Fibroblast of lung (primary cell): ENCODE measurements around the gene PDZD7. TPM values are rescaled to one million over a fixed set of nuclear protein-coding genes. Genes with fewer than 3 reads are reported as not detected.

Experiments
- DNase-seq, 2 donors: peaks; one replicate each; pipeline versions ENCODE4 v3.0.0 to v3.0.0-alpha.2; 2010; ENCODE audit warnings: low read depth in 2 of 2
- H2AFZ ChIP-seq: 2 replicates; pipeline ENCODE4 v1.5.1; 2012; ENCODE audit warnings: low read length, control low read depth, inconsistent platforms
- H3K27ac ChIP-seq: 2 replicates; pipeline ENCODE4 v1.5.1; 2011; ENCODE audit warnings: low read length, control low read depth; ENCODE audit not compliant: insufficient read depth
- H3K27me3 ChIP-seq: 2 replicates; pipeline ENCODE4 v1.5.1; 2011; ENCODE audit warnings: mild to moderate bottlenecking, low read length; ENCODE audit not compliant: control insufficient read depth, insufficient read depth
- H3K36me3 ChIP-seq: 2 replicates; pipeline ENCODE4 v1.5.1; 2011; ENCODE audit warnings: low read length; ENCODE audit not compliant: control insufficient read depth, insufficient read depth
- H3K4me1 ChIP-seq: 2 replicates; pipeline ENCODE4 v1.5.1; 2011; ENCODE audit warnings: low read length; ENCODE audit not compliant: control insufficient read depth, insufficient read depth; ENCODE audit errors: extremely low read depth
- H3K4me2 ChIP-seq: 2 replicates; pipeline ENCODE4 v1.5.1; 2011; ENCODE audit warnings: low read length, control low read depth; ENCODE audit not compliant: insufficient read depth; ENCODE audit errors: extremely low read depth
- H3K4me3 ChIP-seq, 4 experiments: fragments of 200-600 bp in 1 of 4; sonication (generic) in 1 of 4; replicated peaks in 1 of 4; 2 replicates each; pipeline ENCODE4 v1.5.1; 2011 to 2016; ENCODE audit warnings: low read length in 4 of 4, low read depth in 3 of 4, mild to moderate bottlenecking in 3 of 4, control low read depth in 2 of 4, inconsistent platforms in 1 of 4, mixed read lengths in 1 of 4; ENCODE audit not compliant: insufficient read depth in 1 of 4; ENCODE audit errors: control extremely low read depth in 1 of 4
- H3K79me2 ChIP-seq: 2 replicates; pipeline ENCODE4 v1.5.1; 2012; ENCODE audit warnings: mild to moderate bottlenecking, low read length, inconsistent platforms; ENCODE audit not compliant: control insufficient read depth, insufficient read depth
- H3K9ac ChIP-seq: 2 replicates; pipeline ENCODE4 v1.5.1; 2011; ENCODE audit warnings: mild to moderate bottlenecking, low read length, control low read depth; ENCODE audit not compliant: insufficient read depth
- H3K9me3 ChIP-seq: 2 replicates; pipeline ENCODE4 v1.5.1; 2012; ENCODE audit warnings: low read depth, low read length; ENCODE audit not compliant: control insufficient read depth, insufficient read depth
- H4K20me1 ChIP-seq: 2 replicates; pipeline ENCODE4 v1.5.1; 2011; ENCODE audit warnings: low read length; ENCODE audit not compliant: control insufficient read depth, insufficient read depth; ENCODE audit errors: extremely low read depth
- EZH2 ChIP-seq: IDR thresholded peaks from 2 replicates; pipeline ENCODE4 v1.5.1; 2012; ENCODE audit warnings: low read length, control low read depth, mild to moderate bottlenecking; ENCODE audit errors: missing control alignments
- polyA plus RNA-seq, 2 donors: library from polyadenylated mRNA; depleted of rRNA in 1 of 2; stranded (reverse) in 1 of 2; unstranded in 1 of 2; fragments of >200 nt; gene quantifications; 2 replicates each; pipeline ENCODE4 v1.2.1, GENCODE V29; 2011 to 2012; ENCODE audit warnings: missing spikeins in 1 of 2
- total RNA-seq: library from RNA; depleted of rRNA; stranded (reverse); fragments of >200 nt; gene quantifications from 2 replicates; pipeline ENCODE4 v1.2.1, GENCODE V29; 2014
- TF ChIP-seq, protein P1 (sequence below), 2 donors: IDR thresholded peaks in 1 of 2; conservative IDR thresholded peaks in 1 of 2; 1 replicate in 1 of 2; 2 replicates in 1 of 2; pipeline ENCODE4 v1.5.1; 2011 to 2012; ENCODE audit warnings: low read length in 2 of 2, control low read depth in 1 of 2, inconsistent platforms in 1 of 2, low read depth in 1 of 2, mild to moderate bottlenecking in 1 of 2

The PDZD7 gene
- total and polyA plus RNA-seq, 2 donors (not counting 1 experiment from before 2014, with no cell fraction given) = 0.42 to 1.3 TPM

DNA sequence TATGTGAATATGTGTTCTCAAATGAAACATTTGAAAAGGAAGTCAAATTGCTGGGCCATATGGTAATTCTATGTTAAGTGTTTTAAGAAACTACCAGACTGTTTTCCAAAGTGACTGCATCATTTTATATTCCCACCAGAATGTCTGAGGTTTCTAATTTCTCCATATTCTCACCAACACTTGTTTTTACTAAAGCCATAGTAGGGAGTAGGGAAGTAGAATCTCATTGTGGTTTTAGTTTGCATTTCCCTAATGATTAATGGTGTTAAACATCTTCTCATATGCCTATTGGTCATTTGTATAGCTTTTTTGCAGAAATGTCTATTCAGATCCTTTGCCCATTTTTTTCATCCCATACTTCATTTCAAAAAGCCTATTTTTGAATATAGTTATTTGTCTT is 70.7 kb downstream of the PDZD7 start:
- no peak for DNase-seq
- no peak for TF ChIP-seq EZH2
- TF ChIP-seq, protein P1, sequence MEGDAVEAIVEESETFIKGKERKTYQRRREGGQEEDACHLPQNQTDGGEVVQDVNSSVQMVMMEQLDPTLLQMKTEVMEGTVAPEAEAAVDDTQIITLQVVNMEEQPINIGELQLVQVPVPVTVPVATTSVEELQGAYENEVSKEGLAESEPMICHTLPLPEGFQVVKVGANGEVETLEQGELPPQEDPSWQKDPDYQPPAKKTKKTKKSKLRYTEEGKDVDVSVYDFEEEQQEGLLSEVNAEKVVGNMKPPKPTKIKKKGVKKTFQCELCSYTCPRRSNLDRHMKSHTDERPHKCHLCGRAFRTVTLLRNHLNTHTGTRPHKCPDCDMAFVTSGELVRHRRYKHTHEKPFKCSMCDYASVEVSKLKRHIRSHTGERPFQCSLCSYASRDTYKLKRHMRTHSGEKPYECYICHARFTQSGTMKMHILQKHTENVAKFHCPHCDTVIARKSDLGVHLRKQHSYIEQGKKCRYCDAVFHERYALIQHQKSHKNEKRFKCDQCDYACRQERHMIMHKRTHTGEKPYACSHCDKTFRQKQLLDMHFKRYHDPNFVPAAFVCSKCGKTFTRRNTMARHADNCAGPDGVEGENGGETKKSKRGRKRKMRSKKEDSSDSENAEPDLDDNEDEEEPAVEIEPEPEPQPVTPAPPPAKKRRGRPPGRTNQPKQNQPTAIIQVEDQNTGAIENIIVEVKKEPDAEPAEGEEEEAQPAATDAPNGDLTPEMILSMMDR (conservative IDR thresholded peaks at IDR 0.05 in 1 of 2, IDR thresholded peaks at IDR 0.05 in 1 of 2; ENCODE audit: low read depth in 1 of 2, low read length in 2 of 2) = no peak
- no peak overlapping the region for H3K4me2 ChIP-seq
- no peak overlapping the region for H3K27ac ChIP-seq
- no peak overlapping the region for H3K9ac ChIP-seq
- H3K27me3 ChIP-seq = no peaks in the 10 kb centered on the region
- peaks cover 5% of the 10 kb centered on the region for H3K36me3 ChIP-seq
- H3K79me2 ChIP-seq = no peaks in the 10 kb centered on the region
- H3K4me3 ChIP-seq = no peak overlapping the region
- no peaks in the 10 kb centered on the region for H3K9me3 ChIP-seq
- no peak overlapping the region for H2AFZ ChIP-seq
- H3K4me1 ChIP-seq = no peaks in the 10 kb centered on the region
- no peaks in the 10 kb centered on the region for H4K20me1 ChIP-seq

Other genes with a start within 250 kb of the PDZD7 start
- 32.5 and 34.9 TPM in 2 replicates for gene SLF2, start 118.2 kb downstream of the PDZD7 start, total RNA-seq
- 11.1 and 16.6 TPM in 2 replicates for gene SLF2, start 118.2 kb downstream of the PDZD7 start, polyA plus RNA-seq
- 0.51 and 1.8 TPM in 2 replicates for gene SEMA4G, start 61.6 kb downstream of the PDZD7 start, total RNA-seq
- gene SEMA4G, start 61.6 kb downstream of the PDZD7 start, polyA plus RNA-seq = 3.2 and 3.5 TPM in 2 replicates
- gene MRPL43, start 43.6 kb downstream of the PDZD7 start, total RNA-seq = 54.4 and 61.4 TPM in 2 replicates
- 62.1 and 87.5 TPM in 2 replicates for gene MRPL43, start 43.6 kb downstream of the PDZD7 start, polyA plus RNA-seq
- 6.1 and 8.0 TPM in 2 replicates for gene TWNK, start 43.6 kb downstream of the PDZD7 start, total RNA-seq
- gene TWNK, start 43.6 kb downstream of the PDZD7 start, polyA plus RNA-seq = 3.8 and 6.7 TPM in 2 replicates
- 120 and 129 TPM in 2 replicates for gene LZTS2, start 31.3 kb downstream of the PDZD7 start, total RNA-seq
- gene LZTS2, start 31.3 kb downstream of the PDZD7 start, polyA plus RNA-seq = 33.2 and 34.7 TPM in 2 replicates
- 39.3 and 55.0 TPM in 2 replicates for gene SFXN3, start 105 bp upstream of the PDZD7 start, total RNA-seq
- 79.3 and 90.9 TPM in 2 replicates for gene SFXN3, start 105 bp upstream of the PDZD7 start, polyA plus RNA-seq
- gene KAZALD1, start 30.9 kb upstream of the PDZD7 start, total RNA-seq = 14.4 and 19.8 TPM in 2 replicates
- 4.6 and 15.3 TPM in 2 replicates for gene KAZALD1, start 30.9 kb upstream of the PDZD7 start, polyA plus RNA-seq
- not detected in 2 replicates for gene TLX1, start 100.2 kb upstream of the PDZD7 start, total RNA-seq
- gene TLX1, start 100.2 kb upstream of the PDZD7 start, polyA plus RNA-seq = not detected in 2 replicates
- gene LBX1, start 198.3 kb upstream of the PDZD7 start, total RNA-seq = under 0.01 TPM in 2 replicates
- gene LBX1, start 198.3 kb upstream of the PDZD7 start, polyA plus RNA-seq = 0.01 TPM in 1 of 2 replicates, not detected in the other